GM19238 (cell line): ENCODE measurements around the gene HERC2.
"Not testable (repeated sequence)": the region's sequence is repeated elsewhere in the genome, so short reads cannot be mapped to it uniquely, and the experiment has no call there.

Experiments used
- DNase-seq: peaks from one replicate; pipeline ENCODE4 v3.0.0; 2011; ENCODE audit warnings: low spot score; ENCODE audit not compliant: insufficient read length

The HERC2 gene

DNA sequence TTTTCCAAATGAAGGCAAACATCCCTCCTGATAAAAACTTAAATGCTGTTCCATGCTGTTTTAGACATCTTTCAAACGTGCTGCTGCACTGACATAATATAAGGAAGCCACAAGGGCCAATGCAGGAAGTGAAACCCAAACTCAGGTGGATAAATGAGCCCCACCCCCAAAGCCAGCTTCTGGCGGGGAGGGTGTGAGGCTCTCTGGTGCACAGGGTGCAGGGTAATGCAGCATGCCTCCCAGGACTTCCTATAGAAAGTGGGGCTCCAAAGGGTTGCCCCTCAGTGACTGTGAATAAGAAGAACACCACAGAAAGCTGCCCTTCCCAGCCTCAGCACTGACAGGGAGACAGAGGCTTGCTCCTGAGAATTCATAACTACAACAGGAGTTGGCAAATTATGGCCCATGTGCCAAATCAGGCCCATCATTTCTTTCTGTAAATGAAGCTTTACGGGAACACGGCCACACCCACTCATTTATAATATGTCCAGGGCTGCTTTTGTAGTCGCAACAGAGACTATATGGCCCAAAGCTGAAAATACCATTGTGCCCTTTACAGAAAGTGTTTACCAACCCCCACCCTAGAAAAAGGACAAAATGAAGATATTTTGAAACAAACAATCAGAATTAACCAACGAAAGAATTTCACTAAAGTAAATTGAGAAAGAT is 185.6 kb downstream of the HERC2 start:
- peak; percentile 57 for DNase-seq

DNA sequence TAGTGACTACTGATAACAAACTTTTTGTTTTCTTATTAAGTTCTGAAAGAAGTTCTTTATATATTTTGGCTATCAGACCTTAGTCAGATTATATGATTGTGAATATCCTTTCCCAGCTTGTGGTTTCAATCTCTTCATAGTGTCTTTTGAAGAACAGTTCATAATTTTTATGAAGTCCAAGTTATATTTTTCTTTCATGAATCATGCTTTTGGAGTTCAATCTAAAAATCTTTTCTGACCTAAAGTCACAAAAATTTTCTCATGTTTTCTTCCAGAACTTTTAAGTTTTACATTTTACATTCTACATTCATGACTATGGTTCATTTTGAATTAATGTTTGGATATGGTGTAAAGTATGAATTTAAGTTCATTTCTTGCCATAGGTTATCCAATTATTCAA is 188.7 kb downstream of the HERC2 start:
- DNase-seq = no peak

DNA sequence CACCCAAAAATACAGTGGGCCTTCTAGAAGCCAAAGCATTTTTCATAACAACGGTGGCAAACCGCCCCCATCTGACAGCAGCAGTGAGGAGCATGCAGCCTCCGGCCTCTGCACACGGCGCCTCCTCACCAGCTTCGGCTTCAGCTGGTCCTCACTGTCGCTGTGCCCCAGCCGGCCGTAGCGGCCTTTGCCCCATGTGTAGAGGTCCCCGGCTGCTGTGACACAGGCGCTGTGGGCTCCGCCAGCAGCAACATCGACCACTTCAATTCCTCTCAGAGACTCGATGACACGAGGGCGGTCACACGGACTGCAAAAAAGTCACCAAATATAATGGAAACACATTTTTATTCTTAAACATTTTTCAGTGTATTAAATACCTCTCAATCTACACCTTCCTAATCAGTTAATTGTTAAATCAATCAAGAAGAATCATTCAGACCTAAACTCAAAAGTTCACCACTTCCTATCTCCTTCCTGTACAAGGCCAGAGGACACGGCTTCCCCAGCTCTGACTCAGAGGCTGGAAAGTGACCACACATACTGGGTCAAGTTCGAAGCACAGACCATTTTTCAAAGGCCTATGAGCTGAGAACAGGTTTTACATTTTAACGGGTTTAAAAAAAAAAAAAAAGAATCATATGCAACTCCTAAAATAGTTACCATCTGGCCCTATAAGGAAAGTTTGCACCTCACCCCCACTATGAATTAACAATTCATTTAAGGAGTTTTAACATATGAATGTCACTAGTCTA is 189.3 kb downstream of the HERC2 start:
- DNase-seq = no peak

DNA sequence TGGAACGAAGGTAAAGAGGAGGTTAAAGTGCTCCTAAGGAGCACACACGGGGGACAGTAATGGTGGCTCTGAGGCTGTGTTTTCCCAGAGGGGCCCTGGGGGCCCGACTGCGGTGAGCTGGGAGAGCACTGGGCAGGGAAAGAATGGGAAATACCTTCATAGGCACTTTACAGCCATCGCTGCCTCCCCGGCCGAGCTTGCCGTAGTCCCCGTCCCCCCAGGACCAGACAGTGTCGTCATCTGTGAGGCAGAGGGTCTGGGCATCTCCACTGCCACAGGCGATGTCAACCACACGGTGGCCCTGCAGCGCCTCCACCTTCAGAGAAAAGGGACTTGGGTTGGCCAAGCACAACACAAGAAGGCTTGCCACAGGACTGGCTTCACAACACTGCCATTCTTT is 190.0 kb downstream of the HERC2 start:
- no peak for DNase-seq

DNA sequence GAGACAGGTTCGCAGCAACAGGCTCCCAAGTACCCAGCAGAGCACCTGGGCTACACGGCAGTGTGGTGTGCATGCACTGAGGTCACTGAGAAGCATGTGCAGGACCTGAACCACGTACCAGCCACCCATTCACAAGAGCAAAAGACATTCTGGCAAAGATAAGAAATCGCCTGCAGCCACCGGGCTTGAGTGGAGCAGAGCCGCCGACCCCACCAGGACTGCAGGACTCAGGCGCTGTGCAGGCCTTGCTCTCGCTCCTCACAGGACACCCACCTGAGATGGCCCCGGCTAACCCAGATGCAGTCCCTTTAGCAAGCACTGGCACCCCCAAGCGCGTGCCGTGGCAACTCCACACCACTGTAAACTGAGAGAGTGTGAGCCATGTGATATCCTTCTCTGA is 190.6 kb downstream of the HERC2 start:
- DNase-seq = no peak

DNA sequence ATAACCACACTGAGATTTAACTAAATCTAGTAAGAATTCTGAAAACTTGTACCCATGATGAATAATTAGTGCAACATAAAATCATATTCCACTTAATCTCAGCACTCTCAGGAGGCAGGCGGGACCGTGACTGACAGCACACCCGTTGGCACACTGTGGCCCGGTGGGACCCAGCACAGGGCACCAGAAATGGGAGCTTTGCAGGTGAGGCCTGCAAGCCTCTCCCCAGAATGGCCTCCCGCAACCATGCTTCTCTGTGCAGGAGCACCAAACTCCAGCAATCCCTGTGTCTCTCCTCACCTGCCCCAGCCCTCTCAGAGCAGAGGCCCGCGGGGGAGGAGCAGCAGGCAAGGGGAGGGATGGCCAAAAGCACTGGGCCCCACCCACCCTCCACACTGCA is 191.3 kb downstream of the HERC2 start:
- no peak for DNase-seq

DNA sequence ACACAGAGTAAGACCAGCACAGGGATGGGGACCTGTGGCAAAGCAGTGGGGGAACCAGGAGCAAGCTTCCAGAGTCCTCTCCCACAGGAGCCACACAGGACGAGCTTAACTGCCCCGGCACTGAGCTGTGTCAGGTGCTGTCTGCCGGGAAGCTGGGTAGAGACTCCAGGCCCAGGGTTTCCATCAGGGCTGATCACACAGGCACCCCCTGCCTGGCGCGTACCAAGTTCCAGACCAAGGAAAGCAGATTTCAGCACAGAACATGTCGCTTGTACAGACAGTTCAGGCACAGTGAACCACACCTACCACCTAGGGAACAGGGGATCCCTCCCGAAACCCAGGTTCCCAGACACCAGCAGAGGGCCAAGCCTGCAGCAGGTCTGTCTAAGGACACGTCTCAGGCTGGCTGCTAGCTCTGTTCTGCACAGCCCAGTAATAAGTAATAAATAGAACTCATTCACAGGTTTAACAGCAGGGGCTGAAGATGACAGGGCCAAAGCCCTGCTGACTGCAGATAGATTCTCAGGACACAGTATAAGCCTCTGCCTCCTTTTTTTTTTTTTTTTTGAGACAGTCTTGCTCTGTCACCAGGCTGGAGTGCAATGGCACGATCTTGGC is 192.6 kb downstream of the HERC2 start:
- DNase-seq = no peak

DNA sequence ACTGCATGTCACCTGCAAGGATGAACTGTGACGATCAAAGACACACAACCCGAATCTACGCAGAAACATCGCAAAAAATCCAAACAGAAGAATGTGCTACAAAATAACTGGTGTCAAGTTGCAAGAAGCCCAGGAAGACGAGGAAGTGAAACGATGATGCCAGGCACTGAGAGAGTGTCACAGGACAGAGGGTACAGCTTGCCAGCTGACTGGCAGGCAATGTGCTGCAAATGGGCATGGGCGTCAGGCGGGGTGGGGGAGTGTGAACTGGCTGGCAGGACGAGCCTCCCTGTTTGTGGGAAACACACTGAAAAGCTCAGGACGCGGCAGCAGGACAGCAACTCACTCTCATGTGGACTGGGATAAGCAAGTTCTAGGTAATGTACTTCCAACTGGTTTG is 193.9 kb downstream of the HERC2 start:
- DNase-seq = no peak

DNA sequence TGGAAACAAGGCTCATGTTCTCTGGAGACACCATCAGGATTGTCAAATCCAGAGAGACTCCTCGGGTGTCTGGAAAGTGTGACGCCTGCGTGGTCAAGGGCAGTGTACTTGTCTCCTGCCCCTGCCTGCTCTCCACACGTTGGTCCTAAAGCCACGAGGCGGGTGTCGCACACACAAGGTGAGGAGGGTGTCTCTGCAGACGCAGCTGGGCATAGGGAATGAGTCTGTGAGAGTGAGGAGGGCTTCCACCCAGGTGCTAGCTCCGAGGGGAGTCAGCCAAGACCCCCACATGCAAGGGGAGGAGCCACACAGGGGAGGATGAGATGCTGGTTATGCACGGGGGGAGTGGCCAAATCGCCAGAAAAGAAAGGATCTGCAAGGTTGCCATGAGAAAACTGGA is 194.9 kb downstream of the HERC2 start:
- DNase-seq = no peak

DNA sequence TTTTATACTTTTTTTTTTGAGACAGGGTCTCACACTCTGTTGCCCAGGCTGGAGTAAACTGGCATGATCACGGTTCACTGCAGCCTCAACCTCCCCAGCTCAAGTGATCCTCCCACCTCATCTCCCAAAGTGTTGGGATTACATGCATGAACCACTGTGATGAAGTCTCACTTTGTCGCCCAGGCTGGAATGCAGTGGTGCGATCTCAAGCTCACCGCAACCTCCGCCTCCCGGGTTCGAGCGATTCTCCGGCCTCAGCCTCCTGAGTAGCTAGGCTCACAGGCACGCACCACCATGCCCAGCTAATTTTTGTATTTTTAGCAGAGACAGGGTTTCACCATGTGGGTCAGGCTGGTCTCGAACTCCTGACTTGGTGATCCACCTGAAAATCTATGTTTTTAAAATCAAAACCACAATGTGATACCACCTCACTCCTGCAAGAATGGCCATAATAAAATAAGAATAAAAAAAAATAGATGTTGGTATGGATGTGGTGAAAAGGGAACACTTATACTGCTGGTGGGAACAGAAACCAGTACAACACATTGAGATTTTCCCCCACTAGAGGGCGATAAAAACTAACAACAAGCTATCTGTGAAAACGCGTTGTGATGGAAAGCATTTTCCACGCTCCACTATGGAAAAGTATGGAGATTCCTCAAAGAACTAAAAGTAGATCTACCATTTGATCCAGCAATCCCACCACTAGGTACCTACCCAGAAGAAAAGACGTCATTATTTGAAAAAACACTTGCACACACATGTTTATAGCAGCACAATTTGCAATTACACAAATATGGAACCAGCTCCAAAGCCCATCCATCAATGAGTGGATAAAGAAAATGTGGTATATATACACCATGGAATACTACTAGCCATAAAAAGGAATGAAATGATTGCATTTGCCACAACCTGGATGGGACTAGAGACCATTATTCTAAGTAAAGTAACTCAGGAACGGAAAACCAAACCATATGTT is 196.0 kb downstream of the HERC2 start:
- DNase-seq = no peak

DNA sequence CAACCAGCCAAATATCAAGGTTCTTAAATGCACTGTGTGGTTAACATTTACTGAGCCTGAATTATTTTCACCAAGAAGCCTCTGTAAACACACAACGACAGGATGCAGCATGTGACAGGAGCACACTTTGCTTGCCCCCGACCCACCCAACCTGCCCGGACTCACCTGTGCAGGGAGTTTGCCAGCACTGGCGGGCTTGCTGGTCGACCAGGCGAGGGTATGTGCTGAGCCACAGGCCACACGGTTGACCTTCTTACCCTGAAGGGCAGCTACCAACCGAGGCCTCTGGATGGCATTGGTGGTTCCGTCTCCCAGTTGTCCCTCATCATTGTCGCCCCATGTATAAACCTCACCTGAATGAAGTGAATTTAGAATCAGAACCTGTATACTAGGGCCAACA is 197.1 kb downstream of the HERC2 start:
- DNase-seq = no peak

DNA sequence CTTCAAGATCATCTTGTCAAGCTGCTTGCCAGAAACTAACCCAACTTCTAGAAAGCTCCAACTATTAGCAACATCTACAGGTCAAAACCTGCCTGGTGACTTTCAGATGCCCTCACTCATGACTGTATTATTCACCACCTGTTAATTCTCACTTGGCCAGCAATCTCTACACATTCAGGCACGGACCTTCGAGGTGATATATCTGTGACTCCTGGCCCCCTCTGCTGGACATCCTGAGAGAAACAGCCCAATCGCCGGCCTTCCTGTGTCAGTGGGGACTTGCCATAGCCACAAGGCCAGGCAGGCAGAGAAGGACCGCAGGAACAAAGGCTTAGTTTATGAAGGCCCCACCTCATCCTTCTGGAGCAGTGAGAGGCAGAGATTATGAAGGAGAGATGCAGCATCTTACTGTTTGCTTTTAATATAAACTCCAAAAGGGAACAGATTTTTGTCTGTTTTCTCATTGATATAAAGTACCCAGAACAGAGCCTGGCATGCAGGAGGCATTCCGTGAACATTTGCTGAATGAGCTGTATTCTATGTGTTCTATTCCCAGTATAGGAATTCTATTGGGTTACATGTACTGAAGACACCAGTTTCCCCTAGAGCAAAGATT is 198.5 kb downstream of the HERC2 start:
- no peak for DNase-seq

DNA sequence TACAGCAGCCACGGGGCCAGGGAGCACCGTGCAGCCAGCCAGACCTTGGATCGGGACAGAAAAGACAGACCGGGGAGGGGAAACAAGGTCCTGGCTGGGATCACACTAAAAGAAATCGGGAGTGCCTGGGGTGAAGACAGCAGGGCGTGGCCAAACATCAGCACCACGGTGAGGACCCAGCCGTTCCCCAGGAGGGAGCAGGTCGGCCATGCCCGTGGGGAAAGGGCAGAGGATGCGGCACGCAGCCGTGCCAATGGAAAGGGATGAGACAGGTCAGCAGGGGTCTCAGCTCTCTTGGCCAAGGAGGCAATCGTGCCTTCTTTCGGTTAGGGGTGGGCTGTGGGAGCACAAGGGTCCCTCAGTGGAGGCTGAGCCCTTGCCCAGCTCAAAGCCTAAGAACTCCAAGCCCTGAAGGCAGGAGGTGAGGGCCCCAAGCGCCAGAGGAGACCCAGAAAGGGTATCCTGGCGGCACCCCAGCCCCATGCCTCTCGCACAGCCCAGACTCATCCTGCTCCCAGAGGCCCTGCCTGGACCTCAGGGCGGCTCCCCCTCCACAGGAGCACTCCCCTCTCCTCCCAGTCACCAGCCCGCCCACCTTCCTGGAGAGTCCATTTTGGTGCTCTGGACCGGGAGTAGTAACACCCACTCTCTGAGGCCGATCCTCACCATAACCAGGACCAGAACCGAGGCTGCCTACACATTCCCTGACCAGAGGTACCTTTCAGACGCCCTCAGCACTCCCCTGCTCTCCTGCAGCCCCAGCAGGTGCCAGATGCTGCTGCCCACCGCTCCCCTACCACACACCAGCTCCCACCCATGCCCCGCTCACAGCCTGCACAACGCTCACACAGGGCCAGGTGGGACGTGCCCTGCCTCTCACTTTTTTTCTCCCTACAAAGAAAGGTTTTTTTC is 199.7 kb downstream of the HERC2 start:
- no peak for DNase-seq

DNA sequence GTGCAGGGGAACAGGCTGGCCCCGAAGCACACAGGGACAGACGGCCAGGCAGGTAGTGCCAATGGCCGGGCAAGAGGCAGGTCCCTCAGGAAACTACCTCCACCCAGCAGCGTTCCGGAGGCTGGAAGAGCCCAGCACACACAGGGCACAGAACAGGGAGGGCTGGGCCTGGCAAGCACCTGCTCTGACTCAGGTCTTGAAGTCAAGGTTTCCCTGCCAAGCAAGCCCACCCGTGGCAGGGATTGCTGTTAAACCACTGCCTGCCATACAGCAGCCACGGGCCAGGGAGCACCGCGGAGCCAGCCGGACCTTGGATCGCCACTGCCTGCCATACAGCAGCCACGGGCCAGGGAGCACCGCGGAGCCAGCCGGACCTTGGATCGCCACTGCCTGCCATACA is 200.4 kb downstream of the HERC2 start:
- DNase-seq = not testable (repeated sequence)

DNA sequence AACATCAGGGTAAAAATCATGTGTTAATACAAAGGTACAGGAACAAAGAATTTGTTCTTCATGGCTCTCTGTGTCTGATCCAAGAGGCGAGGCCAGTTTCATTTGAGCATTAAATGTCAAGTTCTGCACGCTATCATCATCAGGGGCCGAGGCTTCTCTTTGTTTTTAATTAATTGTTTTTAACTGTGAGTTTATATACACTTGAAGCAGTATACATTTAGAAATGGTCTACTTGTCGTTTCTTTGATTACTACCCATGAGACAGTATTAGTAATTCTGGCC is 201.7 kb downstream of the HERC2 start:
- no peak for DNase-seq

DNA sequence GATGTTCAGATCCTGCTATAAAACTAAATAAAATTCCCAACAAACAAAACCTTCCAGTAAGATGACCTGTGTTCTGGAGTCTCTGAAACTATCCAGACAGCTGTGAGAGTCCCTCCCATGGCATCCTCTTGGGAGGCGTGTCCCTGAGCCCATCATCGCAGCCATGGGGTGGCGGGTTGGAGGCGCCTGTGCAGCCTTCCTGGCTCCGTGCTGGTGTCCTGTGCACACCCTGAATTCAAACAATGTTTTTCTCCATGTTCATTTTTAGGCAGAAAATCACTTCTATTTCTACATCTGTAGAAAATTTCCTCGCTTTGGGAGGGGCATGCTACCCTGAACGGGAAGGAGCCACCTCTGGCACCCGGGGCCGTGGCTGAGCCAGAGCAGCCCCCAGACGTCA is 203.4 kb downstream of the HERC2 start:
- DNase-seq = no peak

DNA sequence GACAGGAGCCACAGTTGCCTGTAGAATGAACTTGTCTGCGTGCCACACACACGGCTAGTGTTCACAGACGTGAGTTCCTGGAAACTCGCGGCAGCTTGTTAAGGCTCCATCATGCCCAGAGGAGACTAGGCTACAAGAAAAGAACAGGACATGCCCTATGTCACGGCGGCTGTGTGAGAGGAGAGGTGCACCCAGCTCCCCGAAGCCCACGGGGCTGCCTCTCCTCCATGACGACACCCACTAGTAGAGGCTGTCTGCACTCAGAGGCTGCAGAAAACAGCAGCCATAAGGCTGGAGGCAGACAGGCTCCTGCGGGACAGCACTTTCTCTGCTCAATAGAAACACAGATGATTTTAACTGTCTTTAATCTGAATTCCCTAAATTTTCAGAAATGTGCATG is 203.9 kb downstream of the HERC2 start:
- DNase-seq = no peak

DNA sequence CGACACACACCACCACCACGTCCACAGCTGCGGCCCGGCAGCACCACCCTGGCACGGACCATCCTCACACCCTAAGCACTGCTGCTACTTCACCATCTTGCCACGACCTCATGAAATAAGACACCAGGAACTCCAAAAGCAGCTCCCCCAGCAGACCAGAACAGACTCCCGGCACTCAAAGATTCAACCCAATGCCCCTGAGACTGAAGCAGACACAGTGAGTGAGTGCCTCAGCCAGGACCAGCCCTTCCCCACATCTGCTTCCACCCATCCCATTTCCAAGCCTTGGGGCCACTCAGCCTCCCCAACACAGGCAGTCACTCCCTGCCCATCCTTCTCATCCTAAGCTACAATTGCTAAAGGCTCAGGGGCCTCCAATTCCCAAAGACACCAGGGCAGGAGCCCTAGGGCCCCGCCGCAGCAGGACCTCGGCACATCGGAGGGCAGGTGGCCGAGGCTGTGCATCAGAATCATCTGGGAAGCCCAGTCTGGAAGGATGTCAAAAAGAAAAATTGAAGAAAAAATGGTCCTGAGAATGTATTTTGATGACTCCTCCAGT is 204.5 kb downstream of the HERC2 start:
- no peak for DNase-seq

DNA sequence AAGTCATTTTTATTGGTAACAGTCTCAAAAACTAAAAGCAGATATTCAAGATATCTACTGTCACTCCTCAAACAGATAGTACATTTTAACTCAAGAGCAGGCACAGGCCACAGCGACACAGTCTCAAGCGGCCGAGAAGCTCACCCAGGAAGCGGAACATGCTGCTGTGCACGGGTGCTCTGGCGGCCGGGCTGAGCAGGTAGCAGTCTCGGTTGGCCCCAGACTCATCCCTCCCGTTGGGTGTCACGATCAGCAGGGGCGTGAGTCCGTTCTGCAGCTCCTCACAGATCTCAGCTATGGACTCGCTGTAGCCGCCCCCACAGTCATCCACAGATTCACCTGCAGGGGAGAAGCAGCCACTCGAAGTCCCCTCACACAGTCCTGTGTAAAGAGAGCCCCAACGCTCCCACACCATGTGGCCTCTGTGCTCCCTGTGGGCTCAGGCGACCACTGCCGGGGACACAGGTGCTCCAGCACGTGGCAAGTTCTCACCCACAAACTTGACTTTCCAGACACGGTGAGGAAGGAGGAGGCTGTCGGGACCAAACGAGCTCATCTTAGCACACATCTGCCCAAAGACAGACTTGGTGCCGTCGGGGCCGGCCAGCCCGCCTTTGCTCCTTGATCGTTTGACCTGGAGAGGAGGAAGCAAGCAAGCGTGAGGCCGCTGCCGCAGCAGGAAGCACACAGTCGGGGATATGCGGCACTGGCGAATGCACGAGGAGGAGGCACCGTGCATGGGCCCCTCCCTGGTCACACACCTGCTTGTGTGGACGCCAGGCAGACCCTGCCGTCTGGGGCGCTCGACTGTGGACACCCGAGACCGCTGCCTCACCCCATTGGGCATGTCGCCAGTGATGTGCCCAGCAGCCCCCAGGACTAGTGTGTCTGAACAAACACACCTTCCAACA is 205.2 kb downstream of the HERC2 start:
- no peak for DNase-seq
